Measurements from ENCODE around the gene HAND1.

Gene HAND1

GRCh38 chr5:154479944-154480750 is 2.1 kb upstream of the HAND1 start:
- no peak for DNase-seq
- intact Hi-C loops (cut with DNase I) = no loop called here

- DNase-seq = no peak
- intact Hi-C loops (cut with DNase I) = no loop called here
These were observed 1.3 kb upstream of the HAND1 start for GRCh38 chr5:154479160-154479943.

GRCh38 chr5:154478752-154479159 is 729 bp upstream of the HAND1 start:
- intact Hi-C loops (cut with DNase I) = no loop called here
- DNase-seq = no peak

- intact Hi-C loops (cut with DNase I) = no loop called here
- DNase-seq = no peak
These were observed 424 bp downstream of the HAND1 start for GRCh38 chr5:154477382-154478223.

GRCh38 chr5:154476354-154477205 is 1.4 kb downstream of the HAND1 start:
- DNase-seq = no peak
- intact Hi-C loops (cut with DNase I) = no loop called here

GRCh38 chr5:154475591-154476353 is 2.3 kb downstream of the HAND1 start:
- intact Hi-C loops (cut with DNase I) = no loop called here

GRCh38 chr5:154474396-154475334 is 3.4 kb downstream of the HAND1 start:
- intact Hi-C loops (cut with DNase I) = no loop called here
- DNase-seq = no peak

More at GRCh38 chr5:154475591-154476353, 2.3 kb downstream of the HAND1 start:
- DNase-seq = no peak

GRCh38 chr5:154473581-154474283 is 4.3 kb downstream of the HAND1 start:
- intact Hi-C loops (cut with DNase I) = no loop called here
- no peak for DNase-seq

- DNase-seq = no peak
- intact Hi-C loops (cut with DNase I) = no loop called here
These were observed 5.0 kb downstream of the HAND1 start for GRCh38 chr5:154472871-154473580.

- intact Hi-C loops (cut with DNase I) = no loop called here
These were observed 6.8 kb downstream of the HAND1 start for GRCh38 chr5:154470947-154471870.

GRCh38 chr5:154470137-154470536 is 7.9 kb downstream of the HAND1 start:
- DNase-seq = no peak
- intact Hi-C loops (cut with DNase I) = no loop called here

More at GRCh38 chr5:154470947-154471870, 6.8 kb downstream of the HAND1 start:
- no peak for DNase-seq

GRCh38 chr5:154467655-154468354 is 10.2 kb downstream of the HAND1 start:
- DNase-seq = peak; percentile 57 to 97 (median 82)
- intact Hi-C loops (cut with DNase I) = loop anchor here (1.0 kb wide), 1 partner anchor 142 kb away; no protein-coding TSS in a partner anchor

GRCh38 chr5:154466671-154467070 is 11.4 kb downstream of the HAND1 start:
- no peak for DNase-seq
- intact Hi-C loops (cut with DNase I) = loop anchor here (1.0 kb wide), 1 partner anchor 144 kb away; no protein-coding TSS in a partner anchor

- intact Hi-C loops (cut with DNase I) = no loop called here
- no peak for DNase-seq
These were observed 11.9 kb downstream of the HAND1 start for GRCh38 chr5:154466147-154466546.

- intact Hi-C loops (cut with DNase I) = no loop called here
- no peak for DNase-seq
These were observed 12.9 kb downstream of the HAND1 start for GRCh38 chr5:154465169-154465568.
